ENCODE data around the gene ZNF350.
"Not testable (repeated sequence)": the region's sequence is repeated elsewhere in the genome, so short reads cannot be mapped to it uniquely, and the experiment has no call there.

The ZNF350 gene

DNA sequence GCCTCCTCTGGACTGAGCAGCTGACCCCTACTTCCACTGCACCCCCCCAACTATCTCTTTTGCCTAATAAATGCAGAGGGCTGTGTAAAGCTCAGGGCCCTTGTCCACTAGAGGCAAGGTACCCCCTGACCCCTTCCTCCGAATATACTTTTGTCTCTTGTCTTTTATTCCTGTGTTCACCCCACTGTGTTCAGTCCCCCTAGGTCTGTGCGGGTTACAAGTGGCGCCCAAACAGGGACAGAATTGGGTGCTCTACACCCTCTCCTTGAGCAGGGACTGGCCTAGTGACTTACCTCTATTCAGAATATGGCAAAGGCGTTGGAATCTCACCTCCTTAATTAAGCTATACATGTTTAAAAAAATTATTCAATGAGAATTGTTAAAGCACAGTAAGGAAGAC, 15.0 kb downstream of the ZNF350 start:
- DNase-seq (ENCODE audit: low read depth in 3 of 3) = no peak

- DNase-seq (ENCODE audit: low read depth in 3 of 3) = no peak
These were observed 15.9 kb downstream of the ZNF350 start for GRCh38 chr19:51970718-51971117.

GRCh38 chr19:51965583-51965982, 21.1 kb downstream of the ZNF350 start:
- no peak for DNase-seq (ENCODE audit: low read depth in 3 of 3)

DNA sequence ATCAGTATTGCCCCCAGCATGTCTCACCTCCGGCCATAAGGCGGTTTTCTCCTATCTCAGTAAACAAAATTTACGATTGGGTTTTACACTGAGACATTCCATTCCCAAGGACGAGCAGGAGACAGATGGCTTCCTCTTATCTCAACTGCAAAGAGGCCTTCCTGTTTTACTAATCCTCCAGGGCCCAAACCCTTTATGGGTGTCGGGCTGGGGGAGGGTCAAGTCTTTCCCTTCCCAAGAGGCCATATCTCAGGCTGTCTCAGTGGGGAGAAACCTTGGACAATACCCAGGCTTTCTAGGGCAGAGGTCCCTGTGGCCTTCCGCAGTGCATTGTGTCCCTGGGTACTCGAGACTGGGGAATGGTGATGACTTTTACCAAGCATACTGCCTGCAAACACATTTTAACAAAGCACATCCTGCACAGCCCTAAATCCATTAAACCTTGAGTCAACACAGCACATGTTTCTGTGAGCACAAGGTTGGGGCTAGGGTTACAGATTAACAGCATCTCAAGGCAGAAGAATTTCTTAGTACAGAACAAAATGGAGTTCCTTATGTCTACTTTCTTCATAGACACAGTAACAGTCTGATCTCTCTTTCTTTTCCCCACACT, 25.9 kb downstream of the ZNF350 start:
- DNase-seq (ENCODE audit: low read depth in 3 of 3) = not testable (repeated sequence)

- DNase-seq (ENCODE audit: low read depth in 3 of 3) = no peak
These were observed 26.8 kb downstream of the ZNF350 start for GRCh38 chr19:51959791-51960190.

DNA sequence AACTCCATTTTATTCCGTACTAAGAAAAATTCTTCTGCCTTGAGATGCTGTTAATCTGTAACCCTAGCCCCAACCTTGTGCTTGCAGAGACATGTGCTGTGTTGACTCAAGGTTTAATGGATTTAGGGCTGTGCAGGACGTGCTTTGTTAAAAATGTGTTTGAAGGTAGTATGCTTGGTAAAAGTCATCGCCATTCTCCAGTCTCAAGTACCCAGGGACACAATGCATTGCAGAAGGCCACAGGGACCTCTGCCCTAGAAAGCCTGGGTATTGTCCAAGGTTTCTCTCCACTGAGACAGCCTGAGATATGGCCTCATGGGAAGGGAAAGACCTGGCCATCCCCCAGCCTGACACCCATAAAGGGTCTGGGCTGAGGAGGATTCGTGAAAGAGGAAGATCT, 28.8 kb downstream of the ZNF350 start:
- not testable (repeated sequence) for DNase-seq (ENCODE audit: low read depth in 3 of 3)

DNA sequence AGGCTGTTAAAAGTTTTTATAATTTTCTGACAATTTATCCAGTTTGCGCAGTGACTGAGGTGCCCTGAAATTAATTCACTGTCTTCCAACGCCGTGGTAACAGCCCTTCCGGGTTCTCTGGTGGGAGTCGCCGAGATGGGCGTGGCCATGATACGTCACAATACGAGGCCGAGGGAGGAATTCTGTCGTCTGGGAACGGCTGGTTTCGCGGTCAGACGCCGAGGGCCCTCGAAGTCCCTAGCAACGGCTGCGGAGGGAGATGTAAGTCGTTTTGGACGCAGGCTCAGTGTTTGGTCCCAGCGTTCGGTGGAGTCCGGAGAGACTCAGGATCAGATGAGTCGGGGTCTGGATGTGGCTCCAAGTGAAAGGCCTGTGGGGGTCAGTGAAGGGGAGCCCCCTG, 37.7 kb downstream of the ZNF350 start:
- no peak for DNase-seq (ENCODE audit: low read depth in 3 of 3)

- DNase-seq (ENCODE audit: low read depth in 3 of 3) = no peak
These were observed 40.0 kb downstream of the ZNF350 start for GRCh38 chr19:51946602-51947001.

DNA sequence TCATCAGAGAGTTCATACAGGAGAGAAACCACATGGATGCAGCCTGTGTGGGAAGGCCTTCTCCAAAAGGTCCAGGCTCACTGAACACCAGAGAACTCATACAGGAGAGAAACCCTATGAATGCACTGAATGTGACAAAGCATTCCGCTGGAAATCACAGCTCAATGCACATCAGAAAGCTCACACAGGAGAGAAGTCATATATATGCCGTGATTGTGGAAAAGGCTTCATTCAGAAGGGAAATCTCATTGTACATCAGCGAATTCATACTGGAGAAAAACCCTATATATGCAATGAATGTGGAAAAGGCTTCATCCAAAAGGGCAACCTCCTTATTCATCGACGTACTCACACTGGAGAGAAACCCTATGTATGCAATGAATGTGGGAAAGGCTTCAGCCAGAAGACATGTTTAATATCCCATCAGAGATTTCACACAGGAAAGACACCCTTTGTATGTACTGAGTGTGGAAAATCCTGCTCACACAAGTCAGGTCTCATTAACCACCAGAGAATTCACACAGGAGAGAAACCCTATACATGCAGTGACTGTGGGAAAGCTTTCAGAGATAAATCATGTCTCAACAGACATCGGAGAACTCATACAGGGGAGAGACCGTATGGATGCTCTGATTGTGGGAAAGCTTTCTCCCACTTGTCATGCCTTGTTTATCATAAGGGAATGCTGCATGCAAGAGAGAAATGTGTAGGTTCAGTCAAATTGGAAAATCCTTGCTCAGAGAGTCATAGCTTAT, 41.7 kb downstream of the ZNF350 start:
- no peak for DNase-seq (ENCODE audit: low read depth in 3 of 3)

DNA sequence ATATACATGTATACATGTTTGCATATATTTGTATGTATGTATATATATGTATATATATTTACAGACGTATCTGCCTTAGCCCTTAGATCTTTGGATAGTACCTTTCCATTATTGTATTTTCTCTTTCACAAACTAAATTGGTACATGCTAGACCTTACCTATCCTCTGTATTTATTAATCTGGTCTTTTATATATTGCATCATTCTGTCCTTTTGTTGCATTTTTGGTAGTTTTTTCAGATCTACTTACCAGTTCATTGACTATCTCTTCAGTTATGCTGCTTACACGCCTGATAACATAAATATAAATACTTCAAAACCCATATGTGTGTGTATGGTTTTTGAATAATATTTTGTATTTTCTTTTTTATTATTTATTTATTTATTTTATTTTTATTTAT, 47.7 kb downstream of the ZNF350 start:
- no peak for DNase-seq (ENCODE audit: low read depth in 3 of 3)

GRCh38 chr19:51931921-51932320, 54.7 kb downstream of the ZNF350 start:
- no peak for DNase-seq (ENCODE audit: low read depth in 3 of 3)

DNA sequence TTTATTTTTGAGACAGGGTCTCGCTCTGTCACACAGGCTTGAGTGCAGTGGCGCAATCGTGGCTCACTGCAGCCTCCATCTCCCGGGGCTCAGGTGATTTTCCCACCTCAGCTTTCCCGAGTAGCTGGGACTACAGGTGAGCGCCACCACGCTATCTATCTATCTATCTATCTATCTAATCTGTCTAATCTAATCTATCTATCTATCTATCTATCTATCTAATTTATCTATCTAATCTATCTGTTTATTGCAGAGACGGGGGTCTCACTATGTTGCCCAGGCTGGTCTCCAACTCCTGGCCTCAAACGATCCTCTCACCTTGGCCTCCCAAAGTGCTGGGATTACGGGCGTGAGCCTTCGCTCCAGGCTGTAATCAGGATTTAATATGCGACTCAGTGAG, 58.8 kb downstream of the ZNF350 start:
- no peak for DNase-seq (ENCODE audit: low read depth in 3 of 3)

DNA sequence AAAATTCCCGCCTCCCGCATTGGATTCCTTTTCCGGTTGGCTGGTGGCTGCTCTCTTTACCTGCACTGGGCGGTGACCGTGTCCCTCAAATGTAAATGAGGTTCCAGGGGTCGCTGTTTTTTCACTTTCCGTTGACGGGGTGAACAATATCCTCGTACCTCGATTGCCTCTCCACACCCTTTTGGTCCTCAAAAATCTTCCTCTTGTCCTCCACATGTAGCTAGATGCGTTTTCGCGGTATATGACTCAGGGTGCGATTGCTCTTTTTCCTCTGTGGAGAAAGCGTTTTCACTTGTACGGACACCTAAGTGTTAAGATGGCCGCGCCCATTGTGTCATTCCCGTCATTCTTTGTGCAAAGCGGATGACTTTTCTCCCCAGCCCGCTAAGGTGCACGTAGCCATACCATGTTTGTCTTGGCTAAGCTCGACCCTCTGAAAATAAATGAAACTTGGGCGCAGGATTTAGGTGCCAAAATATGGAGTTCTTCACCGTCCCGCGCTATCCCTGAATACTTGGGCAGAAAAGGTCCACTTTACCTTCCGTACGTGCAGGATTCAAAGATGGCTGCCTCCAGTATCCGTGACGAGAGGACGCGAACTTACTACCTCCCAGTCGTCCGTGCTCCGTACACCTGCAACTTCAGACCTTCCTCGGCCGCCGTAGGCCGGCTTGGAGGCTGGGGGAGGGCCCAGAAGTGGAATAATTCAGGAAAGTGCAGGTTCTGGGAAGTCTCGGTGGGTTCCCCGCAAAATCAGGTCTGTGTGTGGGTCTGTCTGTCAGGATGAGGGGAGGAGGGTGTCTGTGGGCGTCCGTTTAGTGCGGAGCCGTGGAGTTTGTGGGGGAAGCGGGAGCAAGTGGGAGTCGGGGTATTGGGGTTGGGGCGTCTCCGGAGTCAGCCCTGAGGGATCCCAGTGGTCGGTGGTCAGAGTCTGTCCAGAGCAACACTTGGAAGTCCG, 59.6 kb downstream of the ZNF350 start, which contains the start of gene ZNF613:
TSS of gene ZNF613 (plus strand) at position 689 of the 958 bp plus-strand sequence. CDS start 8,749 bp downstream, outside the sequence.
- DNase-seq (ENCODE audit: low read depth in 3 of 3) = peak; percentile 70 to 79 (median 76)

DNA sequence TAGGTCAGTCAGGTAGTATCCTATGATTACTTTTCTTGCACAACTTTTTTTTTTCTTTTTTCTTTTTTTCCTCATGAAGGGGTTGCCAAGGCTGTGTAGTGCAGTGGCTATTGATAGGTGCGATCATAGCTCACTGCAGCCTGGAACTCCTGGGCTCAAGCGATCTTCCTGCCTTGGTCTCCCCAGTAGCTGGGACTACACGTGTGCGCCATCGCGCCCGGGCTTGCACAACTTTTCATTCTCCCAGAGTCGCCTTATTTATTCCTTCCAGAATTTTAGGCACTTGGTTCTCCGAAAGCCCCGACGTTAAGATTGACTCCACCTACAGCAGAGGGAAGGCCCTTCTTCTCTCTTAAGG, 60.2 kb downstream of the ZNF350 start:
- no peak for DNase-seq (ENCODE audit: low read depth in 3 of 3)

DNA sequence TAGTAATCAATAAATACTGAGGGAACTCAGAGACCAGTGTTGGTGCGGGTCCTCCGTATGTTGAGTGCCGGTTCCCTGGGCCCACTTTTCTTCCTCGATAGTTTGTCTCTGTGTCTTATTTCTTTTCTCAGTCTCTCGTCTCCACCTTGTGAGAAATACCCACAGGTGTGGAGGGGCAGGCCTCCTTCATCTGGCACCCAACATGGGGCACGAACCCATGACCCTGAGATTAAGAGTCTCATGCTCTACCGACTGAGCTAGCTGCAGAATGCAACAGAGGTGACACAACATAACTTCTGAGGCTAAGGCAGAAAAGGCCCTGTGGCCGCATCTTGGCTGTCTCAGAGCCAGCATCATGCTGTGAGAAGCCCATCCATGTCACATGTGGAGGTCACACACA, 64.7 kb downstream of the ZNF350 start:
- no peak for DNase-seq (ENCODE audit: low read depth in 3 of 3)

DNA sequence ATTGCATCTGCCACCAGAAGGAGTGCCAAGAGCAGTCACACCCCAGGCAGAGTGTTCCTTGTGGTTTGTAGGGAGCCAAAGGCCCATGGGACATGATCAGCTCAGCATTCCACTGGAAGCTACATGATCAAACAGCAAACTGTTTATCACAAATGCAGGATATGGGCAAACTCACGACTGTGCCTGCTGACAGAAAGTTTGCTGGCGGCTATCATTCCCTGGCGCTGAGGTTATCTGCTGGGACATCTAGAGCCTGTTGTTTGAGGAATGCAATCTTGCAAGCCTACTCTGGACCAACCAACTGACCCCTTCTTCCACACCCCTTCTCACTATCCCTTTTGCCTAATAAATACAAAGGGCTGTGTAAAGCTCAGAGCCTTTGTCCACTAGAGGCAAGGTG, 67.0 kb downstream of the ZNF350 start:
- no peak for DNase-seq (ENCODE audit: low read depth in 3 of 3)

GRCh38 chr19:51916167-51916566, 70.5 kb downstream of the ZNF350 start:
- DNase-seq (ENCODE audit: low read depth in 3 of 3) = no peak

- DNase-seq (ENCODE audit: low read depth in 3 of 3) = no peak
These were observed 71.2 kb downstream of the ZNF350 start for GRCh38 chr19:51915324-51915867.

All from stimulated activated CD4-positive, alpha-beta T cell treated with anti-CD3 and anti-CD28 coated beads, TNF-alpha, amount 100 ng/mL, for 4 hours (primary cell).